Stimulated activated CD4-positive, alpha-beta T cell treated with anti-CD3 and anti-CD28 coated beads, TNF-alpha, amount 100 ng/mL, for 24 hours (primary cell): ENCODE results near the gene RIPK1.
"Not testable (repeated sequence)": the region's sequence is repeated elsewhere in the genome, so short reads cannot be mapped to it uniquely, and the experiment has no call there.

Experiments used
- DNase-seq, 3 experiments: peaks; one replicate each; pipeline ENCODE4 v3.0.0-alpha.2; 2020; ENCODE audit warnings: low read depth in 3 of 3

The RIPK1 gene

GRCh38 chr6:3136292-3137011 lies 68.2 kb downstream of the RIPK1 start:
- no peak for DNase-seq

DNA sequence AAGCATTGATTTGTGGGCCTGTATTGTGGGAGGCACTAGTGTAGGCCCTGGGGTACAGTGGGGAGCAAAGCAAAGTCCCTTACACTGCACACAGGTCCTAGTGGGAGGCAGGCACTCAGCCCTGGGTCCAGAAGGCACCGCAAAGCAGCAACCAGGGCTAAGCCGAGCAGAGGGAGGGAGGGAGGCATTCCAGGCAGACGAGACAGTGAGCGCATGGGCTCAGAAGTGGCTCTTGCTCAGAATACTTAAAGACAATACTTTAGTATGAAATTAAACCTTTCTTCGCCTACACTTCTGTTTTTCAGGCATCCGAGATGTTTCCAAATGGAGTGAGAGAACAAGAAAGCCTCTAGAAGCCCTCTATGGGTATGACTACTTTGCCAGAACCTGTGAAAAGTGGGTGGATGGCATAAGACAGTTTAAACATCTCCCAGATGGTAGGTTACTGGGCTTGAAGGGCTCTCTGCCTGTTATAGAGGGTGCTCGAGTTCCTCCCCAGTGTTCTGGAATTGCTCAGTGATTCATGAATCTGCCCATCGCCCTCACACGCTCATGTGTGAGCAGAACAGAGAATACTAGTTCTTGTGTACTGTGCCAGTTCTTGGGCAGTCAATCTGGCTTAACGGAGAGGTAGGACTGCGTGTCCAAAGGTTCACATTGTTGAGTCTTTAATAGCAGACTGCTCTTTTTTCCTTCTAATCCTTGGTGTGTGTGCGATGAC lies 68.9 kb downstream of the RIPK1 start:
- DNase-seq = no peak

- not testable (repeated sequence) for DNase-seq
These were observed 69.6 kb downstream of the RIPK1 start for GRCh38 chr6:3137873-3138272.

DNA sequence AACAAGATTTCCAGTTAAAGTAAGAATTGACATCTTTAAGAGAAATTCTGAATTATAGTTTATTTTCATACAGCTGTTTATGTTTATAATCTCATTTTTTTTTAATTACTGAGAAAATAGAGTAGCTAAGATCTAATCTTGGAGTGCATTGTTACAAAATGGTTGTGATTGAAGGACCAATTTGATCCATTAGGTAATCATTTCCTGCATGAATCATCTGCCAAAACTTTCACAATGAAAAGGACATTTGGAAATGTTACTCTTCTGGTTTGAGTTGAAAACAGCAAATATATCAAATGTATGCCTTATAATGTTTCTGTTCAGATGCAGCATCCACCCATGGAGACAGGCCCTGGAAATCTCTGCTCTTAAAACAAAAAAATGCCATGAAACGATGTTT lies 70.0 kb downstream of the RIPK1 start:
- DNase-seq = no peak

- DNase-seq = no peak
These were observed 71.0 kb downstream of the RIPK1 start for GRCh38 chr6:3139090-3139903.

GRCh38 chr6:3140201-3140600 lies 71.9 kb downstream of the RIPK1 start:
- no peak for DNase-seq

DNA sequence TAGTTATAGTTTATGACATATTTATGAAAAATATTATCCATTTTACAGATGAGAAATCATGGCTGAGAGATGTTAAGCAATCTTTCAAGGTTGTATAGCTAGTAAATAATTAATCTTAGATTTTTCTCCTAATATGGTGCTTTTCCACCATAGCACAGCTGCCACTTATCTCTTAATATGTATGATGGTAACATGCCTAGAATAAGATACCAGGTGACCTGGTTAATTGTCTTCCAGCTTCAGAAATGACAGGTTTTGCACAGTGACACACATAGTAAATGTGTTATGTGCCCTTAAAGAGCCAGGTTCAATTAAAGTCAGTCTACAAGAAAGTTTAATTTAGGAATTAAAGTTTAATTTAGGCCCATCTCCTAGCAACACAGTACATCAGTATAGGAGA lies 74.2 kb downstream of the RIPK1 start:
- no peak for DNase-seq

DNA sequence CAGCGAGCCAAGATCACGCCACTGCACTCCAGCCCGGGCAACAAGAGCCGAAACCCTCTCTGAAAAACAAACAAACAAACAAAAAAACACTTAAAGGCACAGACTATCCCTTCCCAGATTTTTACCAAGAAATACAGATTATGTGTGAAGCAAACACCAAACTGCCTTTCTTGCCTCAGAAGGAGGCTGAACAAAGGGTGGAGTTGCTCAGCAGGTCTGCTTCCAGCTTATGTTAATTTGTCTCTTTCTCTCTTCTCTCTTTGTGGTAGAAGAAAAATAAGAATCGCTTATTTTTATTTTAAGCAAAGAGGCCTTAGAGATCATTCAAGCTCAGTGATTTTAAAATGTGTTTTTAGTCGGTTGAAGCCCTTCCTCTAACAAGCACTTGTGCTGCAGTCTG lies 74.9 kb downstream of the RIPK1 start:
- no peak for DNase-seq

DNA sequence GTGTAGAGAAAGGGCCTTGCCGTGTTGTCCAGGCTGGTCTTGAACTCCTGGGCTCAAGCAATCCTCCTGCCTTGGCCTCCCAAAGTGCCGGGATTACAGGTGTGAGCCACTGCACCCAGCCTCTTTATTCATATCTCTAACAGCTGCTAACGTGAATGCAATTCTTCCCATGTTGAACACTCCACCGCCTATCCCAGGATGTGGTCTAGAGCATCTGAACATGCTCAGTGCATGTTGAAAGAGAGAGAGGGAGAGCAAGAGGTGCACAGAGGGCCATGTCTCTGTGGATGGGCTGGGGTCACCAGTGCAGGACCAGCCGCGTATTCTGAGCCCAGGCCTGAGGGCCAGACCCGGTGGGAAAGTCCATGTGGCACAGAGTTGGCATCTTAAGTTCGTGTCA lies 76.3 kb downstream of the RIPK1 start:
- no peak for DNase-seq

GRCh38 chr6:3147914-3148757 lies 79.8 kb downstream of the RIPK1 start:
- DNase-seq = no peak

GRCh38 chr6:3151691-3152090 lies 83.4 kb downstream of the RIPK1 start:
- DNase-seq = no peak

GRCh38 chr6:3152689-3153088 lies 84.4 kb downstream of the RIPK1 start:
- DNase-seq = no peak

- not testable (repeated sequence) for DNase-seq
These were observed 87.1 kb downstream of the RIPK1 start for GRCh38 chr6:3155416-3155815.

DNA sequence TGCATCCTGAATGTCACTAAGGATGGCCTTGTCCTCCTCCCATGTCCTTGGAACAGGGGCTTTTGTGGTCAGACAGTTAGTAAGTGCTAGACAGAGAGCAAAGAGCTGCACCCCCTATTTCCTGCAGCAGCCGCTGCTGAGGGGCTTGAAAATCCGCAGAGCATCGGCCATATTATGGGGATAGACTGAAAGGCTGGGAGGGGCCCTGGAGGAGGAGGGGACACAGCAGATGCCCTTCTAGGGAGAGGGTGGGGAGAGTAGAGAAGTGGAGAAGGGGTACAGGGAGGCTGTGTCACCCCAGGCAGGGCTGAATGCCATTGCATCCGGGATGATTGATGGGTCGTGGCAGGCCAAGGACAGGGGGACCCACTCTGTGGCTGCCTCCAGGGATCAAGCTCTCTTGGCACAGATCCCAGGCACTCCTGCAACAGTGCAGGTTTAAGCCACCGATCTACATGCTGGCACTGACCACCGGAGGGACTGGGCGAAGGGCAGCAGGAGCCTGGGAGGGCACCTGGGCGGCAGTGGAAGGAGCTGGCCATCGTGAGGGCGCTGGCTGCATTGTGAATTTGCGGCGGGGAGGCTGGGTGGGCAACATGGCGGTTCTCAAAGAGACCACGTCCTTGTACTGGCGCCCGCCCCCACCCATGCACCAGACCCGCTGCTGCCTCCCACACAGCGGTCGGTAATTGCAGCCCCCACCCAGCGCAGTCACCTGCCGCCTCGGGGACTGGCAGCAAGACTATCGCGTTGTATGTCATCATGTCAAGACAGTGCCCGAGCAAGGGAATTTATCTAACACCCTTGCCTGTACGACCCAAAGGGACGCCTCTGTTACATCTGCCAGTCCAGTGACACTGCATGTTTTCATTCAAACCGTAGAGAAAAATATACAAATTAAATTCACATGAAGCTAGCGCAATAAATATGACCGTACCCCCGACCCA lies 88.2 kb downstream of the RIPK1 start:
- not testable (repeated sequence) for DNase-seq

GRCh38 chr6:3157131-3157933 lies 89.0 kb downstream of the RIPK1 start, which contains the start of gene TUBB2A:
Gene TUBB2A, minus strand, starts transcription at chr6:3157544. Its CDS starts 81 bp downstream, at chr6:3157463.
- DNase-seq = peak; percentile 72 to 81 (median 74)

GRCh38 chr6:3159805-3160781 lies 91.8 kb downstream of the RIPK1 start:
- DNase-seq = peak in 1 of 3 experiments; percentile 44

GRCh38 chr6:3162067-3162497 lies 93.8 kb downstream of the RIPK1 start:
- no peak for DNase-seq
